ENCODE measurements around the gene SRGN.

DNA sequence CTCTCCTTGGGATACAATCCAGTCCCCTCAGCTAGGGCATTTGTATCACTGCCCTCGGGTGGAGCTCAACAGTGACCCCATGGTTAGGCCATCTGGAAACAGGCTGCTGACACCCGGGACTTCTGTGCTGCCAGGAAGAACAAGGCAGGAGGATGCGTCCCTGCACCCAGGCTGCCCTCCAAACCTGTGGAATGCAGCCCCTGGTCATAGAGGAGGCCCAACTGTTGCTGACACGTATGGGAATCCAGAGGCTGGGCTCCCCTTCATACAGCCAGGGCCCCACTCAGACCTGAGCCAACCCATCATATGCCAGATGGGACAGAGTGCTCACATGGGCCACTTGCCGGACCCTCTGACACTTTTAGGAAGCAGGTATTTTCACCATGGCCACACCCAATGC is 45.5 kb upstream of the SRGN start:
- TF ChIP-seq, protein P1, sequence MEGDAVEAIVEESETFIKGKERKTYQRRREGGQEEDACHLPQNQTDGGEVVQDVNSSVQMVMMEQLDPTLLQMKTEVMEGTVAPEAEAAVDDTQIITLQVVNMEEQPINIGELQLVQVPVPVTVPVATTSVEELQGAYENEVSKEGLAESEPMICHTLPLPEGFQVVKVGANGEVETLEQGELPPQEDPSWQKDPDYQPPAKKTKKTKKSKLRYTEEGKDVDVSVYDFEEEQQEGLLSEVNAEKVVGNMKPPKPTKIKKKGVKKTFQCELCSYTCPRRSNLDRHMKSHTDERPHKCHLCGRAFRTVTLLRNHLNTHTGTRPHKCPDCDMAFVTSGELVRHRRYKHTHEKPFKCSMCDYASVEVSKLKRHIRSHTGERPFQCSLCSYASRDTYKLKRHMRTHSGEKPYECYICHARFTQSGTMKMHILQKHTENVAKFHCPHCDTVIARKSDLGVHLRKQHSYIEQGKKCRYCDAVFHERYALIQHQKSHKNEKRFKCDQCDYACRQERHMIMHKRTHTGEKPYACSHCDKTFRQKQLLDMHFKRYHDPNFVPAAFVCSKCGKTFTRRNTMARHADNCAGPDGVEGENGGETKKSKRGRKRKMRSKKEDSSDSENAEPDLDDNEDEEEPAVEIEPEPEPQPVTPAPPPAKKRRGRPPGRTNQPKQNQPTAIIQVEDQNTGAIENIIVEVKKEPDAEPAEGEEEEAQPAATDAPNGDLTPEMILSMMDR (IDR thresholded peaks at IDR 0.05): no peak
- TF ChIP-seq POLR2A (IDR thresholded peaks at IDR 0.05): no peak

All from heart left ventricle (tissue), 13 donors.